Activated CD8-positive, alpha-beta T cell treated with anti-CD3 and anti-CD28 coated beads for 36 hours (primary cell): ENCODE results near the gene MFSD2A. TPM values are rescaled to one million over a fixed set of nuclear protein-coding genes. Genes with fewer than 3 reads are reported as not detected.
A peak's percentile ranks its signal among the peaks of the same experiment; 100 is the strongest.
"Not testable (repeated sequence)": the region's sequence is repeated elsewhere in the genome, so short reads cannot be mapped to it uniquely, and the experiment has no call there.

Experiments
- ATAC-seq: fragments of 200-7000 bp; cut with Tn5 transposase; one replicate; pipeline ENCODE4 v1.10.0; 2021; ENCODE audit warnings: mild to moderate bottlenecking, moderate library complexity
- CTCF ChIA-PET: fragments of 350-600 bp; sonication (Branson Sonifier 250); formaldehyde crosslinking; loops from one replicate; lab custom pipeline; 2021; ENCODE audit warnings: antibody characterized with exemption; lab: Charles Lee
- POLR2A ChIA-PET: fragments of 350-600 bp; sonication (Branson Sonifier 250); formaldehyde crosslinking; loops from one replicate; lab custom pipeline; 2021; ENCODE audit warnings: antibody characterized with exemption; lab: Charles Lee
- DNase-seq: peaks from one replicate; pipeline ENCODE4 v3.0.0-alpha.2; 2020
- H3K27ac Mint-ChIP-seq: one replicate; pipeline ENCODE4 v1.8.0; 2021; ENCODE audit warnings: mild to moderate bottlenecking, mixed read lengths
- H3K27me3 Mint-ChIP-seq: one replicate; pipeline ENCODE4 v1.8.0; 2021; ENCODE audit warnings: mixed read lengths
- H3K36me3 Mint-ChIP-seq: one replicate; pipeline ENCODE4 v1.8.0; 2021; ENCODE audit warnings: low read depth, mixed read lengths
- H3K4me1 Mint-ChIP-seq: one replicate; pipeline ENCODE4 v1.8.0; 2021; ENCODE audit warnings: low read depth, mixed read lengths
- H3K4me3 Mint-ChIP-seq: one replicate; pipeline ENCODE4 v1.8.0; 2021; ENCODE audit warnings: mild to moderate bottlenecking, moderate library complexity, mixed read lengths
- H3K9me3 Mint-ChIP-seq: one replicate; pipeline ENCODE4 v1.8.0; 2021; ENCODE audit warnings: mixed read lengths
- CTCF ChIP-seq: fragments of 200-600 bp; IDR thresholded peaks from one replicate; pipeline ENCODE4 v1.8.0; 2022; ENCODE audit warnings: antibody characterized with exemption, mild to moderate bottlenecking
- intact Hi-C: fragments of 100-400 bp; cut with micrococcal nuclease; formaldehyde crosslinking; loops from one replicate; pipeline ENCODE4 v1.10.0; 2022
- total RNA-seq, 2 experiments: library from RNA; stranded (reverse); gene quantifications; one replicate each; pipeline ENCODE4 v1.2.3, GENCODE V29; 2021

Gene MFSD2A
- total RNA-seq, 2 experiments from 2014 or later, result 15.0 to 19.3 TPM

- ATAC-seq, result no peak
These were observed 44.7 kb upstream of the MFSD2A start for GRCh38 chr1:39910263-39910662.

GRCh38 chr1:39913136-39913535, 41.8 kb upstream of the MFSD2A start:
- DNase-seq, H3K27ac Mint-ChIP-seq, H3K9me3 Mint-ChIP-seq, H3K4me1 Mint-ChIP-seq, H3K36me3 Mint-ChIP-seq, CTCF ChIA-PET, intact Hi-C loops, POLR2A ChIA-PET, ATAC-seq, H3K4me3 Mint-ChIP-seq, H3K27me3 Mint-ChIP-seq: not testable (repeated sequence)

More at GRCh38 chr1:39910263-39910662, 44.7 kb upstream of the MFSD2A start:
- TF ChIP-seq CTCF, result no peak
- CTCF ChIA-PET, result interaction anchor here (1.0 to 2.8 kb wide), 3 partner anchors 8 to 64 kb away, joined by 5 to 10 read pairs (median 7); no protein-coding TSS in a partner anchor
- no peak for DNase-seq
- H3K4me3 Mint-ChIP-seq, result no peak overlapping the region
- POLR2A ChIA-PET, result no interaction called here
- H3K27me3 Mint-ChIP-seq, result peaks cover 24% of the 10 kb centered on the region
- H3K36me3 Mint-ChIP-seq, result peaks cover 4% of the 10 kb centered on the region
- intact Hi-C loops, result no loop called here
- H3K4me1 Mint-ChIP-seq, result peaks cover 2% of the 10 kb centered on the region
- peaks cover 13% of the 10 kb centered on the region for H3K9me3 Mint-ChIP-seq
- H3K27ac Mint-ChIP-seq, result no peak overlapping the region

- no peak for DNase-seq
- H3K4me3 Mint-ChIP-seq, result no peak overlapping the region
- no peak overlapping the region for H3K27ac Mint-ChIP-seq
- CTCF ChIA-PET, result interaction anchor here (0.6 to 14.2 kb wide), 8 partner anchors 10 to 152 kb away, joined by 3 to 293 read pairs (median 3); partner anchors contain the start of gene MYCL
- H3K27me3 Mint-ChIP-seq, result peaks cover 3% of the 10 kb centered on the region
- no peak for ATAC-seq
- POLR2A ChIA-PET, result interaction anchor here (1.3 kb wide), 1 partner anchor 52 kb away, joined by 4 read pairs; no protein-coding TSS in a partner anchor
- intact Hi-C loops, result no loop called here
- H3K4me1 Mint-ChIP-seq, result no peaks in the 10 kb centered on the region
- no peaks in the 10 kb centered on the region for H3K9me3 Mint-ChIP-seq
- H3K36me3 Mint-ChIP-seq, result no peaks in the 10 kb centered on the region
- TF ChIP-seq CTCF, result no peak
These were observed 39.3 kb upstream of the MFSD2A start for GRCh38 chr1:39915499-39916129.

- Mint-ChIP-seq H3K4me3 (no peak overlapping the region), H3K9me3 (no peaks in the 10 kb centered on the region), H3K4me1 (no peaks in the 10 kb centered on the region), H3K27me3 (no peaks in the 10 kb centered on the region), H3K27ac (no peak overlapping the region), H3K36me3 (no peaks in the 10 kb centered on the region)
- intact Hi-C loops, result loop anchor here (2.0 kb wide), 1 partner anchor 55 kb away; no protein-coding TSS in a partner anchor
- ChIA-PET POLR2A (no interaction called here), CTCF (interaction anchor here (3.9 to 14.2 kb wide), 2 partner anchors 17 to 57 kb away, joined by 28 to 293 read pairs; partner anchors contain the start of gene MYCL)
- no peak for DNase-seq
- no peak for ATAC-seq
- TF ChIP-seq CTCF, result no peak
These were observed 37.1 kb upstream of the MFSD2A start for GRCh38 chr1:39917825-39918224.

- DNase-seq, result peak; percentile 73
- ChIA-PET CTCF (interaction anchor here (0.6 to 14.2 kb wide), 49 partner anchors 8 to 419 kb away, joined by 3 to 293 read pairs (median 6); partner anchors contain the start of genes CAP1, MFSD2A and MYCL), POLR2A (interaction anchor here (0.7 to 1.0 kb wide), 4 partner anchors 46 to 56 kb away, joined by 3 to 5 read pairs (median 3); no protein-coding TSS in a partner anchor)
- ATAC-seq, result peak; percentile 100
- no peaks in the 10 kb centered on the region for H3K36me3 Mint-ChIP-seq
- intact Hi-C loops, result loop anchor here (2.0 kb wide), 1 partner anchor 53 kb away; no protein-coding TSS in a partner anchor
- H3K27ac Mint-ChIP-seq, result no peak overlapping the region
- TF ChIP-seq CTCF, result peak; percentile 69
- no peak overlapping the region for H3K4me3 Mint-ChIP-seq
- no peaks in the 10 kb centered on the region for H3K27me3 Mint-ChIP-seq
- no peaks in the 10 kb centered on the region for H3K9me3 Mint-ChIP-seq
- no peaks in the 10 kb centered on the region for H3K4me1 Mint-ChIP-seq
These were observed 35.4 kb upstream of the MFSD2A start for GRCh38 chr1:39919545-39919944.
